HCEC 1CT (cell line): ENCODE data around the gene GRM7.

Source experiments
- DNase-seq: peaks from one replicate; pipeline ENCODE4 v3.0.0-alpha.2; 2017

Gene GRM7

GRCh38 chr3:7682822-7683229, 821.9 kb downstream of the GRM7 start:
- no peak for DNase-seq

- DNase-seq = no peak
These were observed 822.5 kb downstream of the GRM7 start for GRCh38 chr3:7683426-7683825.

GRCh38 chr3:7684182-7684715, 823.3 kb downstream of the GRM7 start:
- DNase-seq = no peak

GRCh38 chr3:7687428-7688147, 826.7 kb downstream of the GRM7 start:
- no peak for DNase-seq

- no peak for DNase-seq
These were observed 832.0 kb downstream of the GRM7 start for GRCh38 chr3:7692866-7693265.

GRCh38 chr3:7693976-7694375, 833.1 kb downstream of the GRM7 start:
- DNase-seq = no peak

- no peak for DNase-seq
These were observed 834.1 kb downstream of the GRM7 start for GRCh38 chr3:7695049-7695448.

GRCh38 chr3:7696320-7696719, 835.4 kb downstream of the GRM7 start:
- DNase-seq = no peak

- DNase-seq = no peak
These were observed 836.6 kb downstream of the GRM7 start for GRCh38 chr3:7697548-7697947.

- DNase-seq = no peak
These were observed 839.6 kb downstream of the GRM7 start for GRCh38 chr3:7700539-7700938.

GRCh38 chr3:7700977-7701376, 840.1 kb downstream of the GRM7 start:
- no peak for DNase-seq

- DNase-seq = no peak
These were observed 846.3 kb downstream of the GRM7 start for GRCh38 chr3:7707187-7707586.

- no peak for DNase-seq
These were observed 848.6 kb downstream of the GRM7 start for GRCh38 chr3:7709376-7710082.

- DNase-seq = no peak
These were observed 849.4 kb downstream of the GRM7 start for GRCh38 chr3:7710284-7710683.

GRCh38 chr3:7713724-7714123, 852.8 kb downstream of the GRM7 start:
- no peak for DNase-seq

- DNase-seq = no peak
These were observed 859.9 kb downstream of the GRM7 start for GRCh38 chr3:7720649-7721297.

- no peak for DNase-seq
These were observed 861.0 kb downstream of the GRM7 start for GRCh38 chr3:7721869-7722268.

GRCh38 chr3:7728566-7729519, 867.9 kb downstream of the GRM7 start:
- DNase-seq = no peak

- no peak for DNase-seq
These were observed 873.0 kb downstream of the GRM7 start for GRCh38 chr3:7733933-7734332.

- DNase-seq = no peak
These were observed 873.5 kb downstream of the GRM7 start for GRCh38 chr3:7734456-7734855.

- no peak for DNase-seq
These were observed 876.3 kb downstream of the GRM7 start for GRCh38 chr3:7737263-7737662.

GRCh38 chr3:7739754-7740153, 878.8 kb downstream of the GRM7 start:
- DNase-seq = no peak

- DNase-seq = no peak
These were observed 879.5 kb downstream of the GRM7 start for GRCh38 chr3:7740458-7740857.
